Lower lobe of right lung (tissue), 2 donors: ENCODE data around the gene OSM. TPM values are rescaled to one million over a fixed set of nuclear protein-coding genes. Genes with fewer than 3 reads are reported as not detected.

ENCODE experiments used
- ATAC-seq, 2 donors: fragments of 200-7000 bp; cut with Tn5 transposase; one replicate each; pipeline ENCODE4 v1.9.1; 2020 to 2022; ENCODE audit warnings: mild to moderate bottlenecking in 2 of 2, moderate library complexity in 2 of 2
- DNase-seq: peaks from one replicate; pipeline ENCODE4 v3.0.0-alpha.2; 2020
- H3K27ac ChIP-seq: fragments of 200-600 bp; one replicate; pipeline ENCODE4 v1.8.0; 2022
- H3K27me3 ChIP-seq: fragments of 200-600 bp; one replicate; pipeline ENCODE4 v1.8.0; 2022; ENCODE audit warnings: low read depth
- H3K36me3 ChIP-seq: fragments of 200-600 bp; one replicate; pipeline ENCODE4 v1.8.0; 2022; ENCODE audit warnings: mild to moderate bottlenecking
- H3K4me1 ChIP-seq: fragments of 200-600 bp; one replicate; pipeline ENCODE4 v1.8.0; 2022
- H3K4me3 ChIP-seq: fragments of 200-600 bp; one replicate; pipeline ENCODE4 v1.8.0; 2022; ENCODE audit warnings: mild to moderate bottlenecking
- H3K9me3 ChIP-seq: fragments of 200-600 bp; one replicate; pipeline ENCODE4 v1.8.0; 2022
- intact Hi-C: fragments of 100-400 bp; cut with DNase I; formaldehyde crosslinking; loops from one replicate; pipeline ENCODE4 v1.11.0; 2022
- total RNA-seq: library from RNA; stranded (reverse); fragmentation: NEBNext Ultra II Directional; extraction: Animal tissue kit (Norgen Biotek cat#: 25700); gene quantifications from one replicate; pipeline ENCODE4 v1.2.1, GENCODE V29; 2021
- TF ChIP-seq, protein P1 (sequence below): fragments of 200-600 bp; IDR thresholded peaks from one replicate; pipeline ENCODE4 v1.8.0; 2022; ENCODE audit warnings: antibody characterized with exemption, mild to moderate bottlenecking
- donor health status: DM: no; HTN: yes; CAD: no; lungs with severe emphysema.

Gene OSM
- total RNA-seq, 1 donor from 2014 or later = 1.1 TPM

- Histone ChIP-seq H3K27ac (no peak overlapping the region), H3K36me3 (no peaks in the 10 kb centered on the region), H3K4me1 (peaks cover 20% of the 10 kb centered on the region), H3K9me3 (no peaks in the 10 kb centered on the region), H3K27me3 (no peaks in the 10 kb centered on the region), H3K4me3 (no peak overlapping the region)
- intact Hi-C loops = no loop called here
- ATAC-seq (no peak), DNase-seq (no peak)
- TF ChIP-seq, protein P1, sequence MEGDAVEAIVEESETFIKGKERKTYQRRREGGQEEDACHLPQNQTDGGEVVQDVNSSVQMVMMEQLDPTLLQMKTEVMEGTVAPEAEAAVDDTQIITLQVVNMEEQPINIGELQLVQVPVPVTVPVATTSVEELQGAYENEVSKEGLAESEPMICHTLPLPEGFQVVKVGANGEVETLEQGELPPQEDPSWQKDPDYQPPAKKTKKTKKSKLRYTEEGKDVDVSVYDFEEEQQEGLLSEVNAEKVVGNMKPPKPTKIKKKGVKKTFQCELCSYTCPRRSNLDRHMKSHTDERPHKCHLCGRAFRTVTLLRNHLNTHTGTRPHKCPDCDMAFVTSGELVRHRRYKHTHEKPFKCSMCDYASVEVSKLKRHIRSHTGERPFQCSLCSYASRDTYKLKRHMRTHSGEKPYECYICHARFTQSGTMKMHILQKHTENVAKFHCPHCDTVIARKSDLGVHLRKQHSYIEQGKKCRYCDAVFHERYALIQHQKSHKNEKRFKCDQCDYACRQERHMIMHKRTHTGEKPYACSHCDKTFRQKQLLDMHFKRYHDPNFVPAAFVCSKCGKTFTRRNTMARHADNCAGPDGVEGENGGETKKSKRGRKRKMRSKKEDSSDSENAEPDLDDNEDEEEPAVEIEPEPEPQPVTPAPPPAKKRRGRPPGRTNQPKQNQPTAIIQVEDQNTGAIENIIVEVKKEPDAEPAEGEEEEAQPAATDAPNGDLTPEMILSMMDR = no peak
Observed at GRCh38 chr22:30260682-30261081, 6.0 kb downstream of the OSM start.

GRCh38 chr22:30260276-30260675 lies 6.4 kb downstream of the OSM start:
- Histone ChIP-seq H3K9me3 (no peaks in the 10 kb centered on the region), H3K27me3 (no peaks in the 10 kb centered on the region), H3K4me3 (no peak overlapping the region), H3K4me1 (peaks cover 20% of the 10 kb centered on the region), H3K36me3 (no peaks in the 10 kb centered on the region), H3K27ac (no peak overlapping the region)
- TF ChIP-seq, protein P1 = no peak
- intact Hi-C loops = no loop called here
- DNase-seq (no peak), ATAC-seq (no peak)

GRCh38 chr22:30254314-30254713 lies 12.3 kb downstream of the OSM start:
- Histone ChIP-seq H3K27ac (no peak overlapping the region), H3K9me3 (no peaks in the 10 kb centered on the region), H3K4me3 (no peak overlapping the region), H3K27me3 (no peaks in the 10 kb centered on the region), H3K36me3 (no peaks in the 10 kb centered on the region), H3K4me1 (peaks cover 24% of the 10 kb centered on the region)
- DNase-seq (no peak), ATAC-seq (no peak)
- intact Hi-C loops = no loop called here
- TF ChIP-seq, protein P1 = no peak

GRCh38 chr22:30253205-30253852 lies 13.3 kb downstream of the OSM start:
- H3K9me3 ChIP-seq = no peaks in the 10 kb centered on the region
- ATAC-seq = peak in 1 of 2 donors; percentile 14
- H3K27ac ChIP-seq = peak overlapping the region; percentile 33
- H3K4me3 ChIP-seq = no peak overlapping the region
- TF ChIP-seq, protein P1 = no peak
- no peaks in the 10 kb centered on the region for H3K27me3 ChIP-seq
- H3K4me1 ChIP-seq = peaks cover 24% of the 10 kb centered on the region
- intact Hi-C loops = no loop called here
- no peak for DNase-seq
- H3K36me3 ChIP-seq = no peaks in the 10 kb centered on the region

- TF ChIP-seq, protein P1 = no peak
- peaks cover 3% of the 10 kb centered on the region for H3K27me3 ChIP-seq
- DNase-seq (no peak), ATAC-seq (peak in 1 of 2 donors; percentile 2)
- H3K9me3 ChIP-seq = no peaks in the 10 kb centered on the region
- intact Hi-C loops = no loop called here
- H3K36me3 ChIP-seq = no peaks in the 10 kb centered on the region
- peaks cover 24% of the 10 kb centered on the region for H3K4me1 ChIP-seq
- H3K27ac ChIP-seq = peak overlapping the region; percentile 33
- no peak overlapping the region for H3K4me3 ChIP-seq
Observed at GRCh38 chr22:30252411-30253204, 14.0 kb downstream of the OSM start.
